ENCODE data around the gene CEP164.

Gene CEP164

DNA sequence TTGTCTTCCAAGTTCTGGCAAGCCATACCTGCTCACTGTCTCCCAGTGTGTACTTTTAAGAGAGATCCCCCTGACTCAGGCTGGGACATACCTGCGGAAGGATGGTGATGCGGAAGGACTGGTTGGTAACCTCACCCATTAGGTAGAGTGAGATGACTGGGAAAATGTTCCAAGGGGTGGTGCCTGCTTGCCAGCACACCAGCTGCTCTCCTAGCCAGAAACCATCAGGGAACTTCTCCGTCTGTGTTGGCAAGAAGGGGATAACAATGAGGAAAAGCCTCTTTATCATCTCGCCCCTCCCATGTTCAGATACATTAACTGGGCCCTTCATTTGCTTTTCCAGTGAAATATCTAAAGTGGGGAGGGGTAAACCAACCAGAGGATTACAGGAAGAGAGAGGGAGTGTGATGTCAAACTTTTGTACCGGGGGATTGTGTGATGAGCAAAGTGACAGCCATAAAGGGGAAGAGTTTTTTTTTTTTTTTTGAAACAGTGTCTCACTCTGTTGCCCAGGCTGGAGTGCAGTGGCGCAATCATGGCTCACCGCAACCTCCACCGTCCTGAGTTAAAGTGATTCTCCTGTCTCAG lies 36.8 kb upstream of the CEP164 start, which contains the start of gene BACE1-AS:
TSS of gene BACE1-AS (plus strand) at position 538 of the 588 bp plus-strand sequence.
- H3K27me3 ChIP-seq (ENCODE audit: control insufficient read depth in 2 of 2, insufficient read depth in 2 of 2, low read length in 2 of 2), result no peaks in the 10 kb centered on the region
- H3K9ac ChIP-seq (ENCODE audit: low read depth in 1 of 2, low read length in 2 of 2), result no peak within 1 kb of the TSS
- peaks cover 17 to 41% of the 10 kb centered on the region in 2 donors for H3K36me3 ChIP-seq (ENCODE audit: control insufficient read depth in 2 of 2, insufficient read depth in 2 of 2, low read length in 2 of 2)
- H3K4me1 ChIP-seq (ENCODE audit: control insufficient read depth in 2 of 2, insufficient read depth in 2 of 2, low read length in 2 of 2), result no peaks in the 10 kb centered on the region
- no peak within 1 kb of the TSS for H3K27ac ChIP-seq (ENCODE audit: low read depth in 2 of 2, low read length in 2 of 2)
- no peaks in the 10 kb centered on the region for H3K9me3 ChIP-seq (ENCODE audit: control insufficient read depth in 2 of 2, low read length in 2 of 2)
- H3K4me3 ChIP-seq (ENCODE audit: low read length in 2 of 2), result no peak within 1 kb of the TSS

DNA sequence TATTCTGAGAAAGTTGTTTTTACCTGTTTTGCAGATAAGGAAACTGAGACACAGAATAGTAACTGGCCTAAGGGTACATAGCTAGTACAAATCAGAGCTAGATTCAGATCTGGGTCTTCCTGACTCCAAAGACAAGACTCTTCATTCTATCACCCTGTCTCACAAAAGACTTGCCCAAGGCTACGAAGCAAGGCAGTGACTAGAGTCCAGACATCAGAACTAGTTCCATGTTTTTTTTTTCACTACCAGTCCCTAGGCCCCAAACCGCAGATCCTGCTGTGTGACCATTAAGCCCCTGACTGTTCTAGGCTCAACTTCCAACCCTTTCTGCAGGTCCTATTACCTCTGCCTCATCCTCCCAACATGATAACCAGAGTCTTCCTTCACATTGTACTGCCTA lies 35.0 kb upstream of the CEP164 start:
- Histone ChIP-seq H3K9me3 (ENCODE audit: control insufficient read depth in 2 of 2, low read length in 2 of 2) (no peaks in the 10 kb centered on the region), H3K27me3 (ENCODE audit: control insufficient read depth in 2 of 2, insufficient read depth in 2 of 2, low read length in 2 of 2) (no peaks in the 10 kb centered on the region), H3K9ac (ENCODE audit: low read depth in 1 of 2, low read length in 2 of 2) (no peak overlapping the region), H3K4me1 (ENCODE audit: control insufficient read depth in 2 of 2, insufficient read depth in 2 of 2, low read length in 2 of 2) (no peaks in the 10 kb centered on the region), H3K27ac (ENCODE audit: low read depth in 2 of 2, low read length in 2 of 2) (no peak overlapping the region), H3K4me3 (ENCODE audit: low read length in 2 of 2) (no peak overlapping the region), H3K36me3 (ENCODE audit: control insufficient read depth in 2 of 2, insufficient read depth in 2 of 2, low read length in 2 of 2) (peaks cover 14 to 35% of the 10 kb centered on the region in 2 donors)

DNA sequence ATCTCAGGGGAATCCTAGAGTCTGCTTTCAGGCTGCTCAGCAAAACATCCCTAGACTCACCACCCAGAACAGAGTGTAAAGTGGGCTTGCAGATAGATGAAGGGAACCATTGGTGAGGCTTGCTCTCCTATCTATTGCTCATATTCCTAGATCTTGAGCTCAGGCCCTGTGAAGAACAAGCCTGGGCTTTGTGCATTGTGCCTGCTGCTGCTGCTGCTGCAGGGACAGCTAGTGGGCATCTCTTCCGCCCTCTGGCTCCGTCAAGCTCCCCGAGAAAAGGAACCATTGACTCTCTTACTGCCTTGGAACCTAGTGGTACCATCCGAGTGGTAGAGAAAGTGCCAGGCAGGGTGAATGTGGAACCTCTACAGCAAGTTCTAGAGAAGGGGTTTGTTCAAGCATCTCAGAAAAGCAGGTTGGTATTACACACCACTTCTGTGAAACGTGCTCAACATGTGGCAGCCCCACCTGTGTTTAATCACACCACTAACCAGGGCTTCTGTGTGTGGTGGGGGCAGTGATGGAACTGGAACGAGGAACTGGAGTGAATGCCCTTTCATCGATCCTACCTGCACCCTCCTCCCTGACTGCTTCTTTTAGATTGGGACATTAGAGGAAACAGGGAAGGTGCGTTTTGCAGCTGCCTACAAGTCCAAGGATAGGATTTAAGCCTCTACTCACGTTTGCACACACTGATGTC lies 32.1 kb upstream of the CEP164 start:
- Histone ChIP-seq H3K9me3 (ENCODE audit: control insufficient read depth in 2 of 2, low read length in 2 of 2) (no peaks in the 10 kb centered on the region), H3K4me1 (ENCODE audit: control insufficient read depth in 2 of 2, insufficient read depth in 2 of 2, low read length in 2 of 2) (no peaks in the 10 kb centered on the region), H3K36me3 (ENCODE audit: control insufficient read depth in 2 of 2, insufficient read depth in 2 of 2, low read length in 2 of 2) (peaks cover 0 to 10% of the 10 kb centered on the region in 2 donors), H3K4me3 (ENCODE audit: low read length in 2 of 2) (no peak overlapping the region), H3K27me3 (ENCODE audit: control insufficient read depth in 2 of 2, insufficient read depth in 2 of 2, low read length in 2 of 2) (no peaks in the 10 kb centered on the region), H3K27ac (ENCODE audit: low read depth in 2 of 2, low read length in 2 of 2) (no peak overlapping the region), H3K9ac (ENCODE audit: low read depth in 1 of 2, low read length in 2 of 2) (no peak overlapping the region)

DNA sequence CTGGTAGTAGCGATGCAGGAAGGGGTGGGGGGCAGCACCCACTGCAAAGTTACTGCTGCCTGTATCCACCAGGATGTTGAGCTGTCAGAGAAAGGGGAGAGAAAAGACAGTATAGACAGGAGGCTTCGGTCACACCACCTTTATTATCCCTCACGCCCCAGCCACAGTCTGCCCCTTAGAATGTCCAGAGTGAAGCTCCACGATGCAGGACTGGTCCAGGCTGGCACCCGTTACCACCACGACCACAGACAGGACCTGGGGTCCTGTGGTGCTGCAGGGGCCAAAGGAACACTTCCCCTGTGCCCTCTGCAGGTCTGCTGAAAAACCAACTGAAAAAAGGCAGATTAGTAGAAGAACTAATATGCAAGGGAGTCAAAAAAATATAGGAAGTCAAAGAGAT lies 30.8 kb upstream of the CEP164 start:
- H3K9ac ChIP-seq (ENCODE audit: low read depth in 1 of 2, low read length in 2 of 2), result no peak overlapping the region

DNA sequence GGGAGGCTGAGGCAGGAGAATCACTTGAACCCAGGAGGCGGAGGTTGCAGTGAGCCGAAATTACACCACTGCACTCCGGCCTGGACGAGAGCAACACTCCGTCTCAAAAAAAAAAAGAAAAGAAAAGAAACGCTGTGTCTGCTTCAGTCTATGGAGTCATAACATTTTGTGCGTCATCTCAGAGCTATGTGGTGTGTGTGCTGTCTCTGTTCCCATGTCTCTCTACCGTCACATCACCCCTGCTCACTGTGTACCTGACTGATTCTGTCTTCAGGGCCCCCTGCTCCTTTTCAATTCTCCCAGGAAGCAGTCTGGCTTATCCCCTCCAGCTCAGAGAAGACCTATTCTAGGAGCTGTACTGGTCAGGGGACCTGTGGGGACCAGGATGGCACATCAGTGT lies 29.5 kb upstream of the CEP164 start:
- Histone ChIP-seq H3K4me1 (ENCODE audit: control insufficient read depth in 2 of 2, insufficient read depth in 2 of 2, low read length in 2 of 2) (no peaks in the 10 kb centered on the region), H3K27me3 (ENCODE audit: control insufficient read depth in 2 of 2, insufficient read depth in 2 of 2, low read length in 2 of 2) (no peaks in the 10 kb centered on the region), H3K9me3 (ENCODE audit: control insufficient read depth in 2 of 2, low read length in 2 of 2) (no peaks in the 10 kb centered on the region), H3K4me3 (ENCODE audit: low read length in 2 of 2) (no peak overlapping the region), H3K27ac (ENCODE audit: low read depth in 2 of 2, low read length in 2 of 2) (no peak overlapping the region), H3K9ac (ENCODE audit: low read depth in 1 of 2, low read length in 2 of 2) (no peak overlapping the region), H3K36me3 (ENCODE audit: control insufficient read depth in 2 of 2, insufficient read depth in 2 of 2, low read length in 2 of 2) (peaks cover 0 to 6% of the 10 kb centered on the region in 2 donors)

More for the DNA sequence above, 30.8 kb upstream of the CEP164 start:
- Histone ChIP-seq H3K36me3 (ENCODE audit: control insufficient read depth in 2 of 2, insufficient read depth in 2 of 2, low read length in 2 of 2) (peaks cover 0 to 10% of the 10 kb centered on the region in 2 donors), H3K27me3 (ENCODE audit: control insufficient read depth in 2 of 2, insufficient read depth in 2 of 2, low read length in 2 of 2) (no peaks in the 10 kb centered on the region), H3K9me3 (ENCODE audit: control insufficient read depth in 2 of 2, low read length in 2 of 2) (no peaks in the 10 kb centered on the region), H3K27ac (ENCODE audit: low read depth in 2 of 2, low read length in 2 of 2) (no peak overlapping the region), H3K4me1 (ENCODE audit: control insufficient read depth in 2 of 2, insufficient read depth in 2 of 2, low read length in 2 of 2) (no peaks in the 10 kb centered on the region), H3K4me3 (ENCODE audit: low read length in 2 of 2) (no peak overlapping the region)

DNA sequence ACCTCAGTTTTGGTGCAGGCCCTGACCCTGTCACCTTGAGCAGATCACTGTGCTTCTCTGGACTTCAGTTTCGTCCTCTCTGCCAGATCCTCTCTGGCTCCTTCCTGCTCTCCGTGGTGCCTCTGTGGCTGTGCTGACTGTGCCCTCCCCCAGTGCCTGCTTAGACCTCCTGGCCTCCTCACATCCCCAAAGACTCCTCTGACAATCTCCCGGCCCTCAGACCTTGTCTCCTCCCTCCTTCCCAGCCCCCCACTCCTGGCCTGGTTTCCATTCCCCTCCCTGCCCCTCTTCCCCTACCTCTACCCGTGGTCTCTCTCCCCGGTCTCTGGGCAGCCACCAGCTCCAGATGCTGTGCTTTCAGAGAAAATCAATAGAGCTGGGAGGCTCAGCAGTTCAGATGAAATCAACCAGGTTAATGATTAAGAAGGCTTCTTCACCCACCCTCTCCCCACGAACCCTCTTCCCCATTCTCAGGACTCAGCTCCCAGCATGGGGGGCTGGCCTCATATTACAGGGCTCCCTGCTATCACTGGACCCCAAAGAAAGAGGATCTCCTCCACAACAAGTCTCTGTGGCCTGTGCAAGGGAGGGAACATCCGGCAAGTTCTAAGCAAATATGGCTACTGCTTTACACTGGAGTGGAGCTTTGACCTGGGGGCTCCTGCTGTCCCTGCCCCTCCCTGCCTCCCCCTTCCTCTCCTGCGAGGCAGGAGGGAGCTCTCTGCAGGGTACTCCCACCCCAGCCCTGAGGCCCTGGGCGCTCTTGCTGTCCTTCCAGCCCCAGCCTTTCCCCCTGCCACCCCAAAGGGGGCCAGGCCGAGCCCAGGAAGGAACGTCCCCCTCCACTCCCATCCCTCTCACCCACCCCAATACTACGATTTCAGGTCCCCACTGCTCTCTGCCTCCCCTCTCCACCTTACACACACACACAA lies 28.0 kb upstream of the CEP164 start:
- Histone ChIP-seq H3K27me3 (ENCODE audit: control insufficient read depth in 2 of 2, insufficient read depth in 2 of 2, low read length in 2 of 2) (no peaks in the 10 kb centered on the region), H3K9me3 (ENCODE audit: control insufficient read depth in 2 of 2, low read length in 2 of 2) (no peaks in the 10 kb centered on the region), H3K4me1 (ENCODE audit: control insufficient read depth in 2 of 2, insufficient read depth in 2 of 2, low read length in 2 of 2) (no peaks in the 10 kb centered on the region), H3K36me3 (ENCODE audit: control insufficient read depth in 2 of 2, insufficient read depth in 2 of 2, low read length in 2 of 2) (peaks cover 0 to 4% of the 10 kb centered on the region in 2 donors), H3K4me3 (ENCODE audit: low read length in 2 of 2) (no peak overlapping the region), H3K9ac (ENCODE audit: low read depth in 1 of 2, low read length in 2 of 2) (no peak overlapping the region), H3K27ac (ENCODE audit: low read depth in 2 of 2, low read length in 2 of 2) (no peak overlapping the region)

DNA sequence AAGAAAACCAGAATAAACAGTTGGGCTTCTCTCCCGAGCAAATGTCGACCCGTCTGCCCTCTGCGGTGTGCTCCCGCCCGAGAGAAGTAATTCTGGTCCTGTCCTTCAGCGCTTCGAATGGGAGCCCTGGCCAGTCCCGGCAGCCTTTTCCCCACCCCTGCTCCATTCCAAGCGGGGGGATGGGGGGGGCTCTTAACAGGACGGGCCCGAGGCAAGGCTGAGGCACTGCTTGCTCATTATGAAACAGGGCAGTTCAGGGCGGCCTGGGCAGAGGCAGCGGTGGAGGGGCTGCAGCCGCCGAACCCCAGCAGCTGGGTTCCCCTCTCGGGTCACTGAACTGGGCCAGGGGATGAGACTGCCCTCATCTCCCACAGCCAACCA lies 27.4 kb upstream of the CEP164 start:
- no peaks in the 10 kb centered on the region for H3K27me3 ChIP-seq (ENCODE audit: control insufficient read depth in 2 of 2, insufficient read depth in 2 of 2, low read length in 2 of 2)
- H3K9ac ChIP-seq (ENCODE audit: low read depth in 1 of 2, low read length in 2 of 2), result no peak overlapping the region
- no peak overlapping the region for H3K4me3 ChIP-seq (ENCODE audit: low read length in 2 of 2)
- no peaks in the 10 kb centered on the region for H3K36me3 ChIP-seq (ENCODE audit: control insufficient read depth in 2 of 2, insufficient read depth in 2 of 2, low read length in 2 of 2)
- no peaks in the 10 kb centered on the region for H3K9me3 ChIP-seq (ENCODE audit: control insufficient read depth in 2 of 2, low read length in 2 of 2)
- no peaks in the 10 kb centered on the region for H3K4me1 ChIP-seq (ENCODE audit: control insufficient read depth in 2 of 2, insufficient read depth in 2 of 2, low read length in 2 of 2)
- H3K27ac ChIP-seq (ENCODE audit: low read depth in 2 of 2, low read length in 2 of 2), result no peak overlapping the region

DNA sequence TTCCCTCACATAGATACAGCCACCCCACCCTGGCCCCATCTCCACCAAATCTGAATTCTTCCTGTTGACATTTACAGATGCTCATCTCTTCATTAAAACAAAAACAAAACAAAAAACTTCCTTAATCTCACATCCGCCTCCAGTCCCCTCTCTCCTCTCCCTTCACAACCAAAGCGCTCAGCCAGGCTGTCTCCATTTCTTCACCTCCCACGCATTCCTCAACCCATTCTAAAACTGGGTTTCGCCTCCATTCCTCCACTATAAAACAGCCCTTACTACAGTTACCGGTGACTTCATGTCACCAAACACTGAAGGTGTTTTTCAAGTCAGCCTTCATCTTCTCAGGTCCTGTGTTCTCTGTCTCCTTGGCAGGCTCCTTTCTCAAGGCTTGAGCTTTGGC lies 26.9 kb upstream of the CEP164 start:
- H3K27ac ChIP-seq (ENCODE audit: low read depth in 2 of 2, low read length in 2 of 2), result no peak overlapping the region
- no peaks in the 10 kb centered on the region for H3K36me3 ChIP-seq (ENCODE audit: control insufficient read depth in 2 of 2, insufficient read depth in 2 of 2, low read length in 2 of 2)
- H3K4me1 ChIP-seq (ENCODE audit: control insufficient read depth in 2 of 2, insufficient read depth in 2 of 2, low read length in 2 of 2), result no peaks in the 10 kb centered on the region
- no peak overlapping the region for H3K4me3 ChIP-seq (ENCODE audit: low read length in 2 of 2)
- no peaks in the 10 kb centered on the region for H3K9me3 ChIP-seq (ENCODE audit: control insufficient read depth in 2 of 2, low read length in 2 of 2)
- H3K9ac ChIP-seq (ENCODE audit: low read depth in 1 of 2, low read length in 2 of 2), result no peak overlapping the region
- H3K27me3 ChIP-seq (ENCODE audit: control insufficient read depth in 2 of 2, insufficient read depth in 2 of 2, low read length in 2 of 2), result no peaks in the 10 kb centered on the region

DNA sequence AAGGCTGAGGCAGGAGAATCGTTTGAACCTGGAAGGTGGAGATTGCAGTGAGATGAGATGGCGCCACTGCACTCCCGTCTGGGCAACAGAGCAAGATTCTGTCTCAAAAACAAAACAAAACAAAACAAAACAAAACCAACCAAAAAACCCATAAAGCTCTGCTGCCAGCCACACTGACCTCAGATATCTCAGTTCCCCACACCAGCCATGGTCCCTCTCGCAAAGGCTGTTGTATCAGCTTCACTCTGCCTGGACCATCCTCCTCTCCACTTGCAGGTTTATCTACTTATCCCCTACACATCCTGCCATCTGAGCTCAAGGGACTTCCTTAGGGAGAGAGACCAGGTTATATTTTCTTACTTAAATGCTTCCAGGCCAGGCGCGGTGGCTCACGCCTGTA lies 25.4 kb upstream of the CEP164 start:
- no peaks in the 10 kb centered on the region for H3K36me3 ChIP-seq (ENCODE audit: control insufficient read depth in 2 of 2, insufficient read depth in 2 of 2, low read length in 2 of 2)
- H3K27me3 ChIP-seq (ENCODE audit: control insufficient read depth in 2 of 2, insufficient read depth in 2 of 2, low read length in 2 of 2), result no peaks in the 10 kb centered on the region
- no peak overlapping the region for H3K27ac ChIP-seq (ENCODE audit: low read depth in 2 of 2, low read length in 2 of 2)
- H3K9me3 ChIP-seq (ENCODE audit: control insufficient read depth in 2 of 2, low read length in 2 of 2), result no peaks in the 10 kb centered on the region
- no peak overlapping the region for H3K4me3 ChIP-seq (ENCODE audit: low read length in 2 of 2)
- no peak overlapping the region for H3K9ac ChIP-seq (ENCODE audit: low read depth in 1 of 2, low read length in 2 of 2)
- no peaks in the 10 kb centered on the region for H3K4me1 ChIP-seq (ENCODE audit: control insufficient read depth in 2 of 2, insufficient read depth in 2 of 2, low read length in 2 of 2)

DNA sequence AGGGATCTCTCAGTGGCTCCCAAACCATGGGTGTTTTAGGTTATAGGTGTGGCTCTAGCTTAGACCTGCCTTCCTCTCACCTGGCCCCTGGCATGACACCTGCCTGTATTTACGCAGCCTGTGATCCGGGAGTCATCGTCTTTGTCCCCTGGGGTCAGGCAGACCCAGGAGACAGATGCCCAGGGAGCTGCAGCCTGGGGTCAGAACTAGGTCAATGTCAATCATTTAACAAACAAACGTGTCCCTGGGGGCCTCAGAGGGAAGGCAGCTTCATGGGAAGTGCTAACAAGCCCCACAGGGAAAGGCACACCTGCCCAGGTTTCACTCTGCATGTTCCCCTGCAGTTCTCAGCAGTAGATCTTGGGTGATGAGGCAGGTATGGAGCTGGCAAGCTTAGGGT lies 24.6 kb upstream of the CEP164 start:
- Histone ChIP-seq H3K9ac (ENCODE audit: low read depth in 1 of 2, low read length in 2 of 2) (no peak overlapping the region), H3K27ac (ENCODE audit: low read depth in 2 of 2, low read length in 2 of 2) (no peak overlapping the region), H3K36me3 (ENCODE audit: control insufficient read depth in 2 of 2, insufficient read depth in 2 of 2, low read length in 2 of 2) (no peaks in the 10 kb centered on the region), H3K4me3 (ENCODE audit: low read length in 2 of 2) (no peak overlapping the region), H3K4me1 (ENCODE audit: control insufficient read depth in 2 of 2, insufficient read depth in 2 of 2, low read length in 2 of 2) (no peaks in the 10 kb centered on the region), H3K9me3 (ENCODE audit: control insufficient read depth in 2 of 2, low read length in 2 of 2) (no peaks in the 10 kb centered on the region), H3K27me3 (ENCODE audit: control insufficient read depth in 2 of 2, insufficient read depth in 2 of 2, low read length in 2 of 2) (no peaks in the 10 kb centered on the region)

All from mucosa of rectum (tissue), 2 donors.